Measurements from ENCODE around the gene IGLL1.
"Not testable (repeated sequence)": the region's sequence is repeated elsewhere in the genome, so short reads cannot be mapped to it uniquely, and the experiment has no call there.

IGLL1 gene

GRCh38 chr22:23565305-23565914 lies 14.7 kb downstream of the IGLL1 start:
- no peak for TF ChIP-seq CTCF (IDR thresholded peaks at IDR 0.05; ENCODE audit: insufficient read depth, low read depth, low read length, missing control alignments)
- no peak for DNase-seq (ENCODE audit: low read depth)
- no peak overlapping the region for H3K4me3 ChIP-seq (ENCODE audit: low read length)

GRCh38 chr22:23564276-23564675 lies 15.8 kb downstream of the IGLL1 start:
- no peak for DNase-seq (ENCODE audit: low read depth)
- no peak overlapping the region for H3K4me3 ChIP-seq (ENCODE audit: low read length)
- TF ChIP-seq CTCF (IDR thresholded peaks at IDR 0.05; ENCODE audit: insufficient read depth, low read depth, low read length, missing control alignments) = no peak

GRCh38 chr22:23563111-23563510 lies 17.0 kb downstream of the IGLL1 start:
- DNase-seq (ENCODE audit: low read depth) = no peak
- TF ChIP-seq CTCF (IDR thresholded peaks at IDR 0.05; ENCODE audit: insufficient read depth, low read depth, low read length, missing control alignments) = no peak
- H3K4me3 ChIP-seq (ENCODE audit: low read length) = no peak overlapping the region

- no peak for DNase-seq (ENCODE audit: low read depth)
- no peak overlapping the region for H3K4me3 ChIP-seq (ENCODE audit: low read length)
- TF ChIP-seq CTCF (IDR thresholded peaks at IDR 0.05; ENCODE audit: insufficient read depth, low read depth, low read length, missing control alignments) = no peak
Measured at GRCh38 chr22:23562186-23562585, 17.9 kb downstream of the IGLL1 start.

GRCh38 chr22:23561025-23561510 lies 19.0 kb downstream of the IGLL1 start:
- not testable (repeated sequence) for H3K4me3 ChIP-seq (ENCODE audit: low read length); DNase-seq (ENCODE audit: low read depth)

- not testable (repeated sequence) for H3K4me3 ChIP-seq (ENCODE audit: low read length); DNase-seq (ENCODE audit: low read depth)
Measured at GRCh38 chr22:23560215-23560614, 19.9 kb downstream of the IGLL1 start.

GRCh38 chr22:23557467-23557866 lies 22.6 kb downstream of the IGLL1 start:
- no peak for TF ChIP-seq CTCF (IDR thresholded peaks at IDR 0.05; ENCODE audit: insufficient read depth, low read depth, low read length, missing control alignments)
- DNase-seq (ENCODE audit: low read depth) = no peak
- H3K4me3 ChIP-seq (ENCODE audit: low read length) = no peak overlapping the region

- DNase-seq (ENCODE audit: low read depth) = no peak
- H3K4me3 ChIP-seq (ENCODE audit: low read length) = no peak overlapping the region
- no peak for TF ChIP-seq CTCF (IDR thresholded peaks at IDR 0.05; ENCODE audit: insufficient read depth, low read depth, low read length, missing control alignments)
Measured at GRCh38 chr22:23557036-23557435, 23.1 kb downstream of the IGLL1 start.
